Hepatocyte (in vitro differentiated cells): Measurements from ENCODE around the gene ITGA7.

ENCODE experiments used
- EZH2 ChIP-seq: fragments of 200-600 bp; sonication (generic); IDR thresholded peaks from 2 replicates; pipeline ENCODE4 v1.6.1; 2016; ENCODE audit warnings: antibody characterized with exemption, mild to moderate bottlenecking, borderline replicate concordance
- TF ChIP-seq, protein P1 (sequence below): fragments of 200-600 bp; sonication (generic); IDR thresholded peaks from 2 replicates; pipeline ENCODE4 v1.5.1; 2016; ENCODE audit warnings: antibody characterized with exemption, mild to moderate bottlenecking; ENCODE audit not compliant: poor library complexity

DNA sequence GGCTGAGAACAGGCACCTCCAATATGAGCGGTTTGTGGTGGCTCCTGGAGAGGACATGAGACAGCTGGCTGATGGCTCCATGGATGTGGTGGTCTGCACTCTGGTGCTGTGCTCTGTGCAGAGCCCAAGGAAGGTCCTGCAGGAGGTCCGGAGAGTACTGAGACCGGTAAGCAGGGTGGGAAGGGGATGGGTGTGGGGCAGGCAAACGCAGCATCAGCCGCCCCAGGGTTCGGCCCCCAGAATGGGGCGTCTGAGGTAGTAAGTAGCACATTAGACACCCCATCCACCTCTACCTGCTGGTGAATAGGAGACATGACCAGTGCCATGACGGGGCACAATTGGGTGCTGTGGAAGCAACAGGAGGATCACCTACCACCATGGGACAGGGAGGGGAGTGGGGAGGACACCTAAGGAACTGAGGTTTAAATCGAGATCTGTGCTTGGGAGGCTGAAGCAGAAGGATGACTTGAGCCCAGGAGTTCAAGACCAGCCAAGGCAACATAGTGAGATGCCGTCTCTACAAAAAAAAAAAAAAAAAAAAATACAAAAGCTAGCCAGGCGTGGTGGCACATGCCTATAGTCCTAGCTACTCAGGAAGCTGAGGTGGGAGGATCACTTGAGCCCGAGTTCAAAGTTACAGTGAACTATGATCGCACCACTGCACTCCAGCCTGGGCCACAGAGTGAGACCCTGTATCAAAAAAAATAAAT is 25.5 kb downstream of the ITGA7 start:
- no peak for TF ChIP-seq EZH2
- TF ChIP-seq, protein P1, sequence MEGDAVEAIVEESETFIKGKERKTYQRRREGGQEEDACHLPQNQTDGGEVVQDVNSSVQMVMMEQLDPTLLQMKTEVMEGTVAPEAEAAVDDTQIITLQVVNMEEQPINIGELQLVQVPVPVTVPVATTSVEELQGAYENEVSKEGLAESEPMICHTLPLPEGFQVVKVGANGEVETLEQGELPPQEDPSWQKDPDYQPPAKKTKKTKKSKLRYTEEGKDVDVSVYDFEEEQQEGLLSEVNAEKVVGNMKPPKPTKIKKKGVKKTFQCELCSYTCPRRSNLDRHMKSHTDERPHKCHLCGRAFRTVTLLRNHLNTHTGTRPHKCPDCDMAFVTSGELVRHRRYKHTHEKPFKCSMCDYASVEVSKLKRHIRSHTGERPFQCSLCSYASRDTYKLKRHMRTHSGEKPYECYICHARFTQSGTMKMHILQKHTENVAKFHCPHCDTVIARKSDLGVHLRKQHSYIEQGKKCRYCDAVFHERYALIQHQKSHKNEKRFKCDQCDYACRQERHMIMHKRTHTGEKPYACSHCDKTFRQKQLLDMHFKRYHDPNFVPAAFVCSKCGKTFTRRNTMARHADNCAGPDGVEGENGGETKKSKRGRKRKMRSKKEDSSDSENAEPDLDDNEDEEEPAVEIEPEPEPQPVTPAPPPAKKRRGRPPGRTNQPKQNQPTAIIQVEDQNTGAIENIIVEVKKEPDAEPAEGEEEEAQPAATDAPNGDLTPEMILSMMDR, result no peak
